PC-9 (cell line): Measurements from ENCODE around the gene SASH1.

ENCODE experiments used
- EZH2 ChIP-seq: fragments of 200-600 bp; sonication (generic); IDR thresholded peaks from 2 replicates; pipeline ENCODE4 v1.8.0; 2017; ENCODE audit warnings: antibody characterized with exemption, low read depth
- TF ChIP-seq, protein P1 (sequence below): fragments of 200-600 bp; sonication (generic); conservative IDR thresholded peaks from 2 replicates; pipeline ENCODE4 v1.6.1; 2017; ENCODE audit warnings: mixed run types, antibody characterized with exemption, mild to moderate bottlenecking, moderate library complexity

DNA sequence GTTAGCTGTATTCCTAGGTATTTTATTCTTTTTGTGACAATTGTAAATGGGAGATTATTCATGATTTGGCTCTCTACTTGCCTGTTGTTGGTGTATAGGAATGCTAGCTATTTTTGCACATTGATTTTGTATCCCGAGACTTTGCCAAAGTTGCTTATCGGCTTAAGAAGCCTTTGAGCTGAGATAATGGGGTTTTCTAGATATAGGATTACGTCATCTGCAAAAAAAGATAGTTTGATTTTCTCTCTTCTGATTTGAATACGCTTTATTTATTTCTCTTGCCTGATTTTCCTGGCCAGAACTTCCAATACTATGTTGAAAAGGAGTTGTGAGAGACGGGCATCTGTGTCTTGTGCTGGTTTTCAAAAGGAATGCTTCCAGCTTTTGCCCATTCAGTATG lies 241.0 kb downstream of the SASH1 start:
- TF ChIP-seq, protein P1, sequence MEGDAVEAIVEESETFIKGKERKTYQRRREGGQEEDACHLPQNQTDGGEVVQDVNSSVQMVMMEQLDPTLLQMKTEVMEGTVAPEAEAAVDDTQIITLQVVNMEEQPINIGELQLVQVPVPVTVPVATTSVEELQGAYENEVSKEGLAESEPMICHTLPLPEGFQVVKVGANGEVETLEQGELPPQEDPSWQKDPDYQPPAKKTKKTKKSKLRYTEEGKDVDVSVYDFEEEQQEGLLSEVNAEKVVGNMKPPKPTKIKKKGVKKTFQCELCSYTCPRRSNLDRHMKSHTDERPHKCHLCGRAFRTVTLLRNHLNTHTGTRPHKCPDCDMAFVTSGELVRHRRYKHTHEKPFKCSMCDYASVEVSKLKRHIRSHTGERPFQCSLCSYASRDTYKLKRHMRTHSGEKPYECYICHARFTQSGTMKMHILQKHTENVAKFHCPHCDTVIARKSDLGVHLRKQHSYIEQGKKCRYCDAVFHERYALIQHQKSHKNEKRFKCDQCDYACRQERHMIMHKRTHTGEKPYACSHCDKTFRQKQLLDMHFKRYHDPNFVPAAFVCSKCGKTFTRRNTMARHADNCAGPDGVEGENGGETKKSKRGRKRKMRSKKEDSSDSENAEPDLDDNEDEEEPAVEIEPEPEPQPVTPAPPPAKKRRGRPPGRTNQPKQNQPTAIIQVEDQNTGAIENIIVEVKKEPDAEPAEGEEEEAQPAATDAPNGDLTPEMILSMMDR: no peak
- TF ChIP-seq EZH2: no peak
